LNCaP clone FGC (cell line): ENCODE data around the gene SH2D6.
A peak's percentile ranks its signal among the peaks of the same experiment; 100 is the strongest.

Experiments used
- DNase-seq: peaks from one replicate; pipeline ENCODE4 v3.0.0-alpha.2; 2011; ENCODE audit warnings: low read depth
- H3K4me3 ChIP-seq: 2 replicates; pipeline ENCODE4 v1.5.1; 2011; ENCODE audit warnings: mild to moderate bottlenecking, low read depth, low read length, control low read depth
- CTCF ChIP-seq: IDR thresholded peaks from 2 replicates; pipeline ENCODE4 v1.5.1; 2012; ENCODE audit warnings: mild to moderate bottlenecking; ENCODE audit not compliant: control insufficient read depth, insufficient read depth; ENCODE audit errors: extremely low read depth

Gene SH2D6

GRCh38 chr2:85418132-85419008 is at the start of gene SH2D6:
SH2D6 (plus strand) TSS chr2:85418714; CDS start chr2:85429466, 10,752 bp downstream.
- peak within 1 kb of the TSS; percentile 67 for H3K4me3 ChIP-seq
- no peak for DNase-seq
- no peak for TF ChIP-seq CTCF

DNA sequence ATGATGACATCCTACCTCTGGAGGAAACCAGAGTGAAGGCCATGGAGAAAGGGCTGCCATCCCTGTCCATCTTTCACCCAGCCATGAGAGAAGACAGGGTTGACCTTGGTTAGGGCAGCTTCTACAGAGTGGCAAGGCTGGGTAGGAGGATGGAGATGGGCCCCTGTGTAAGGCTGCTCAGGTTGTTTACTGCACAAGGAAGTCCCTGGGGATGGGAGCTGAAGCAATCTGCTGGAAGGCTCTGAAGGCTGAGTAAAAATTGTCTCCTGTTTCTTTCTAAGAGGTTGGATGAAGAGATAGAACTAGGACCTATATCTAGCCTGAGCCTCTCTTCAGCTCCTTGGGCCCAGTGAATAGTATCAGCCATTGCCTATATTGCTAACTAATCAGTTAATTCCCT is 49.6 kb upstream of the SH2D6 start:
- H3K4me3 ChIP-seq = no peak overlapping the region
- no peak for DNase-seq
- no peak for TF ChIP-seq CTCF

DNA sequence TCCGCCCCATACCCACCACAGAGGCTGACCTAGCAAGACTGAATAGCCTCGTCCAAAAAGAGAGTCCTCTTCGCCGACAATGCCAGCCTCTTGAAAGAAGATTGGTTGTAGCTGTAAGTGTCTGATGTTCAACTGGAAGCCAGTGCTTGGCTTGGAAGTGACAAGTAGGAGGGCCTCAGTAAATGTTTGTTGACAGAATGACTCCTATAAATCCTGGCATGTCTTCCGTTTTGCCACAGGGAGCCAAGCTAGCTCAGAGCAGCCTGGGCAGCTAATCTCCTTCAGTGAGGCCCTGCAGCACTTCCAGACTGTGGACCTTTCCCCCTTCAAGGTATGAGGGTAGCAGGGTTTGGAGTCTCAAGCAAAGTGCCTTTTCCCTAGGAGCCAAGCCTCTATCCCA is 49.0 kb upstream of the SH2D6 start:
- no peak for TF ChIP-seq CTCF
- H3K4me3 ChIP-seq = no peak overlapping the region
- peak; percentile 88 for DNase-seq

DNA sequence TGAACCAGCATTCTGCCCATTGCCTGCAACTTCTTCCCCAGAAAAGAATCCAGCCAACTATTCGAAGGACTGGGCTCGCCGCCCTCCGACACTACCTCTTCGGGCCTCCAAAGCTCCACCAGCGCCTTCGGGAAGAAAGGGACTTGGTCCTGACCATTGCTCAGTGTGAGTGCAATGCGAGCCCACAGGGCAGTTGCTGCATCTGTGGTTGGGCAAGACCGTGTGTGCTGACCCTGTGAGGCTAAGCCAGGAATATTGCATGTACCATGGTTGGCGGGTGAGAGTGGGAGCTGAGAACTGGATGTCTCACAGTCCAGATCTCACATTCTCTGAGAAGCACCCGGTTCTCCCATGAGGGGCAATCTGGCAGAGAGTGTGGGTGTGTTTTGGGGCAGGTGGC is 47.5 kb upstream of the SH2D6 start:
- H3K4me3 ChIP-seq = no peak overlapping the region
- no peak for DNase-seq
- TF ChIP-seq CTCF = no peak

GRCh38 chr2:85376291-85377065 is 42.0 kb upstream of the SH2D6 start:
- DNase-seq = no peak
- no peak overlapping the region for H3K4me3 ChIP-seq
- TF ChIP-seq CTCF = no peak

DNA sequence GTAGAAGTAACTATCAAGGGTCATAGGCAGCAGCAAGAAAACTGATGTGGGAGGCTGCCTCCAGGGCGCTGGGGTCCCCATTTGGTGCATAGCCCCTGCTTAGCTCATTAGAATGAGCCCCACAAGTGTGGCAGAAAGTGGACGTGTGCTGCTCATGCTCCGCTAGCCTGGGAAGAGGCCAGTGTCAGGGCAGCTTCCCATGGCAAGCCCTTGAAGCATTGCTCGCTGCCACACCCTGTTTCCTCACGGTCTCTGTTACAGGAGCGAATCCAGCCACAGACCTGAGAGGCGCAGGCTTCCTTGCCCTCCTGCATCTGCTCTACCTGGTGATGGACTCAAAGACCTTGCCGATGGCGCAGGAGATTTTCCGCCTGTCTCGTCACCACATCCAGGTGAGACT is 41.4 kb upstream of the SH2D6 start:
- DNase-seq = no peak
- H3K4me3 ChIP-seq = no peak overlapping the region
- no peak for TF ChIP-seq CTCF
